Measurements from ENCODE around the gene CMKLR1.

DNA sequence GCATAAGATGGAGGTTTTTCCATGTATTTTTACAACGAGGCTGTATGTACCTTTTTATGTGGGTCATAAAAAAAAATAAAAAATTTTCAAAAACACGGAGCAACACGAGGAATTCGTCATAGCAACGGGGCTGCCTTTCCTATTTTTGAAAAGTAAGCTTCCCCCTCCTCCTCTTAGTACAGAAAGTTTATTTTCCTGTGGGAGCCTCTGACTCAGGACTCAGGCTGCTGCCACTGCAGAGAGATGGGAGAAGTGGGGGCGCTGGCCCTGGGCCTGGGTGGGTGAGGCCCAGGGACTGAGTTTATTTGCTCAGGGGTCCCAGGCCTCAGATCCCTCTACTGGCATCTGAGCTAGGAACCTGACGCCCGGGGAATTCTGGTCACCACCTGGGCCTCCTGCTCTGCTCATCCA is 10.2 kb upstream of the CMKLR1 start:
- no peak for TF ChIP-seq EZH2 (IDR thresholded peaks at IDR 0.05; ENCODE audit: low read length, missing control alignments)
- TF ChIP-seq, protein P1, sequence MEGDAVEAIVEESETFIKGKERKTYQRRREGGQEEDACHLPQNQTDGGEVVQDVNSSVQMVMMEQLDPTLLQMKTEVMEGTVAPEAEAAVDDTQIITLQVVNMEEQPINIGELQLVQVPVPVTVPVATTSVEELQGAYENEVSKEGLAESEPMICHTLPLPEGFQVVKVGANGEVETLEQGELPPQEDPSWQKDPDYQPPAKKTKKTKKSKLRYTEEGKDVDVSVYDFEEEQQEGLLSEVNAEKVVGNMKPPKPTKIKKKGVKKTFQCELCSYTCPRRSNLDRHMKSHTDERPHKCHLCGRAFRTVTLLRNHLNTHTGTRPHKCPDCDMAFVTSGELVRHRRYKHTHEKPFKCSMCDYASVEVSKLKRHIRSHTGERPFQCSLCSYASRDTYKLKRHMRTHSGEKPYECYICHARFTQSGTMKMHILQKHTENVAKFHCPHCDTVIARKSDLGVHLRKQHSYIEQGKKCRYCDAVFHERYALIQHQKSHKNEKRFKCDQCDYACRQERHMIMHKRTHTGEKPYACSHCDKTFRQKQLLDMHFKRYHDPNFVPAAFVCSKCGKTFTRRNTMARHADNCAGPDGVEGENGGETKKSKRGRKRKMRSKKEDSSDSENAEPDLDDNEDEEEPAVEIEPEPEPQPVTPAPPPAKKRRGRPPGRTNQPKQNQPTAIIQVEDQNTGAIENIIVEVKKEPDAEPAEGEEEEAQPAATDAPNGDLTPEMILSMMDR (conservative IDR thresholded peaks at IDR 0.05 in 1 of 2, IDR thresholded peaks at IDR 0.05 in 1 of 2; ENCODE audit: low read depth in 1 of 2, low read length in 2 of 2): no peak

Measured in fibroblast of lung (primary cell).